ENCODE results near the gene SIAE. TPM values are rescaled to one million over a fixed set of nuclear protein-coding genes. Genes with fewer than 3 reads are reported as not detected.
A peak's percentile ranks its signal among the peaks of the same experiment; 100 is the strongest.

Gene SIAE
- total and polyA plus RNA-seq, 10 of the 15 experiments (the other 5 are each of a cell fraction or from before 2014, with no cell fraction given): 0.93 to 6.9 (median 4.2) TPM

GRCh38 chr11:124673333-124674167 lies at the start of gene SIAE, which contains the start of gene SPA17 (continued):
- TF ChIP-seq IRF5 (IDR thresholded peaks at IDR 0.05; ENCODE audit: borderline replicate concordance): no peak
- peak; percentile 62 for TF ChIP-seq CBFB (IDR thresholded peaks at IDR 0.05; ENCODE audit: low read depth)
- TF ChIP-seq MAX (IDR thresholded peaks at IDR 0.05; ENCODE audit: low read depth, low read length): peak; percentile 12; the same call in 1 of the 2 replicates
- TF ChIP-seq ZZZ3 (IDR thresholded peaks at IDR 0.05; ENCODE audit: control insufficient read depth, insufficient read length, low read depth): no peak
- peak; percentile 76; the same call in 1 of the 2 replicates for TF ChIP-seq NKRF (conservative IDR thresholded peaks at IDR 0.05)
- no peak for TF ChIP-seq POLR2AphosphoS2 (IDR thresholded peaks at IDR 0.05; ENCODE audit: low read depth, low read length)
- TF ChIP-seq BCLAF1 (IDR thresholded peaks at IDR 0.05): peak; percentile 78; the same call in 1 of the 2 replicates
- no peak for TF ChIP-seq ZBTB4 (CRISPR knock-in tag; IDR thresholded peaks at IDR 0.05)
- TF ChIP-seq EZH2 (IDR thresholded peaks at IDR 0.05; ENCODE audit: borderline replicate concordance, control insufficient read depth, low read depth, low read length): no peak
- TF ChIP-seq TARDBP (IDR thresholded peaks at IDR 0.05; ENCODE audit: borderline replicate concordance): no peak
- TF ChIP-seq MLLT1 (IDR thresholded peaks at IDR 0.05): no peak
